Neural cell (in vitro differentiated cells): ENCODE results near the gene PLEKHA7. TPM values are rescaled to one million over a fixed set of nuclear protein-coding genes. Genes with fewer than 3 reads are reported as not detected.

Experiments
- H2AFZ ChIP-seq: fragments of 200-600, 300-800 bp; sonication (generic), shearing (Covaris generic); 2 replicates; pipeline ENCODE4 v1.6.0; 2014; ENCODE audit warnings: low read depth, mild to moderate bottlenecking, antibody characterized with exemption, low read length, moderate library complexity
- H3F3A ChIP-seq: fragments of 200-600 bp; shearing (Covaris generic); 2 replicates; pipeline ENCODE4 v1.6.1; 2016; ENCODE audit warnings: mild to moderate bottlenecking, moderate library complexity, mixed read lengths, antibody characterized with exemption, low read length; ENCODE audit not compliant: insufficient read depth, poor library complexity, severe bottlenecking
- H3K27ac ChIP-seq: fragments of 200-600, 300-800 bp; sonication (generic), shearing (Covaris generic); 2 replicates; pipeline ENCODE4 v1.5.1; 2014; ENCODE audit warnings: mild to moderate bottlenecking, low read length, moderate library complexity
- H3K27me3 ChIP-seq: fragments of 300-800, 200-600 bp; sonication (generic), shearing (Covaris generic); 2 replicates; pipeline ENCODE4 v1.6.0; 2014; ENCODE audit warnings: mild to moderate bottlenecking, low read depth, low read length, moderate library complexity; ENCODE audit not compliant: insufficient read depth
- H3K36me3 ChIP-seq: fragments of 300-800, 200-600 bp; sonication (generic), shearing (Covaris generic); 2 replicates; pipeline ENCODE4 v1.5.1; 2014; ENCODE audit warnings: mild to moderate bottlenecking, antibody characterized with exemption, low read length, moderate library complexity; ENCODE audit not compliant: insufficient read depth
- H3K4me2 ChIP-seq: fragments of 300-800, 200-600 bp; sonication (generic), shearing (Covaris generic); 2 replicates; pipeline ENCODE4 v1.6.0; 2014; ENCODE audit warnings: mild to moderate bottlenecking, low read length
- H3K4me3 ChIP-seq: fragments of 300-800, 200-600 bp; sonication (generic), shearing (Covaris generic); 2 replicates; pipeline ENCODE4 v1.5.1; 2014; ENCODE audit warnings: mild to moderate bottlenecking, low read length, moderate library complexity
- H3K79me2 ChIP-seq: fragments of 200-600 bp; shearing (Covaris generic); replicated peaks from 2 replicates; pipeline ENCODE4 v1.6.0; 2014; ENCODE audit warnings: mild to moderate bottlenecking, low read length, moderate library complexity; ENCODE audit not compliant: insufficient read depth
- H3K9ac ChIP-seq: fragments of 300-800, 200-600 bp; sonication (generic), shearing (Covaris generic); 2 replicates; pipeline ENCODE4 v1.6.1; 2016; ENCODE audit warnings: mild to moderate bottlenecking, low read length, mixed read lengths
- H3K9me2 ChIP-seq: fragments of 200-600 bp; shearing (Covaris generic); 2 replicates; pipeline ENCODE4 v1.6.1; 2016; ENCODE audit warnings: mild to moderate bottlenecking, low read length, mixed read lengths; ENCODE audit not compliant: insufficient read depth
- H3K9me3 ChIP-seq: fragments of 200-600, 300-800 bp; sonication (generic), shearing (Covaris generic); 2 replicates; pipeline ENCODE4 v1.6.1; 2016; ENCODE audit warnings: mild to moderate bottlenecking, mixed run types, low read length, moderate library complexity, mixed read lengths
- H4K20me1 ChIP-seq: fragments of 200-600 bp; shearing (Covaris generic); 2 replicates; pipeline ENCODE4 v1.6.1; 2016; ENCODE audit warnings: mild to moderate bottlenecking, mixed run types; ENCODE audit not compliant: insufficient read depth
- EP300 ChIP-seq: fragments of 450-650 bp; conservative IDR thresholded peaks from 2 replicates; pipeline ENCODE4 v1.6.1; 2014; ENCODE audit warnings: antibody characterized with exemption, mild to moderate bottlenecking, moderate library complexity; ENCODE audit not compliant: poor library complexity, severe bottlenecking
- EZH2 ChIP-seq: fragments of 200-600, 300-800 bp; shearing (Covaris generic), sonication (generic); IDR thresholded peaks from 2 replicates; pipeline ENCODE4 v1.6.1; 2014; ENCODE audit warnings: antibody characterized with exemption, low read length, borderline replicate concordance, mild to moderate bottlenecking; ENCODE audit not compliant: insufficient read depth, poor library complexity, severe bottlenecking
- MXI1 ChIP-seq: fragments of 450-650 bp; conservative IDR thresholded peaks from 2 replicates; pipeline ENCODE4 v1.6.1; 2014; ENCODE audit warnings: antibody characterized with exemption, mild to moderate bottlenecking; ENCODE audit not compliant: poor library complexity, severe bottlenecking
- POLR2AphosphoS5 ChIP-seq: IDR thresholded peaks from 2 replicates; pipeline ENCODE4 v1.6.1; 2012
- RAD21 ChIP-seq: fragments of 450-650 bp; conservative IDR thresholded peaks from 2 replicates; pipeline ENCODE4 v1.6.1; 2014; ENCODE audit warnings: antibody characterized with exemption, mild to moderate bottlenecking, moderate library complexity
- SMC3 ChIP-seq: fragments of 450-650 bp; conservative IDR thresholded peaks from 2 replicates; pipeline ENCODE4 v1.6.1; 2014; ENCODE audit warnings: antibody characterized with exemption, mild to moderate bottlenecking, moderate library complexity; ENCODE audit not compliant: poor library complexity
- TAF1 ChIP-seq: IDR thresholded peaks from 2 replicates; pipeline ENCODE4 v1.6.1; 2012; ENCODE audit warnings: low read depth
- polyA plus RNA-seq: library from polyadenylated mRNA; depleted of rRNA; stranded (reverse); fragments of >200 nt; gene quantifications from 2 replicates; pipeline ENCODE4 v1.2.3, GENCODE V29; 2014
- TF ChIP-seq, protein P1 (sequence below): IDR thresholded peaks from 2 replicates; pipeline ENCODE4 v1.6.1; 2012; ENCODE audit warnings: borderline replicate concordance
- TF ChIP-seq, protein P2 (sequence below): fragments of 450-650 bp; IDR thresholded peaks from 2 replicates; pipeline ENCODE4 v1.5.1; 2014; ENCODE audit warnings: antibody characterized with exemption, mild to moderate bottlenecking, moderate library complexity; ENCODE audit not compliant: poor library complexity, severe bottlenecking

Gene PLEKHA7
- polyA plus RNA-seq, 1 donor from 2014 or later = 45.7 TPM

DNA sequence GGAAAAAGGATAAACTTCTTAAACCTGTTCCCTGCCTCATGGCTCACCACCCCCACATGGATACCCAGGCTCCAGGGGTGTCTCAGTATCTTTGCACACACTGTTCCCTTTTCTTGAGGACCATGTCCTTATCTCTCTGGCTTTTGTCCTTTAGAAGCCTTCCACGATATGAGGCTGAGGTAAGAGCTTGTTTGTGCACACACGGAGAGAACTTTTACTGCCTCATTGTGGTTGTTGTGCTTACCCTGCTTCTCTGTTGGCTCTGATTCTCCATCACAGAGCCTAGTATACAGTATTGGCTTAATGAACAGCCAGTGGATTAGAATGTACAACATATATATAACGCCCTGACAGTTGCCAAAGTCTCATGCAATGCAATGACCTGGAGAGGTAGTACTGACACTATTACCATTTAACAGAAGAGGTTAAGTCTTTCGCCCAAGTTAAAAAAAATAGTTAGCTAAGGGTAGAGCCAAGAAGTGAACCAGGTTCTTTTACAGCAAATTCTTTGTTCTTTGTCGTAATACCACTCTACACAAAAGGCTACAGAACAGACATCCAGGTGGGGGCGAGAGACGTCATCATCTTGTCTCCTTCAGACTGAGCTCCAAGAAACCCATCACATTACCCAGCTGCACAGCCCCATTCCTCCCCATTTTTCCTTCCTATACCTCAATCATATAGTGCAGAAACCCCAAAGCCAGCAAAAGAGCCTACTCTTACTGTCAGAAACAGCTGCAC is 117.3 kb downstream of the PLEKHA7 start:
- TF ChIP-seq, protein P1, sequence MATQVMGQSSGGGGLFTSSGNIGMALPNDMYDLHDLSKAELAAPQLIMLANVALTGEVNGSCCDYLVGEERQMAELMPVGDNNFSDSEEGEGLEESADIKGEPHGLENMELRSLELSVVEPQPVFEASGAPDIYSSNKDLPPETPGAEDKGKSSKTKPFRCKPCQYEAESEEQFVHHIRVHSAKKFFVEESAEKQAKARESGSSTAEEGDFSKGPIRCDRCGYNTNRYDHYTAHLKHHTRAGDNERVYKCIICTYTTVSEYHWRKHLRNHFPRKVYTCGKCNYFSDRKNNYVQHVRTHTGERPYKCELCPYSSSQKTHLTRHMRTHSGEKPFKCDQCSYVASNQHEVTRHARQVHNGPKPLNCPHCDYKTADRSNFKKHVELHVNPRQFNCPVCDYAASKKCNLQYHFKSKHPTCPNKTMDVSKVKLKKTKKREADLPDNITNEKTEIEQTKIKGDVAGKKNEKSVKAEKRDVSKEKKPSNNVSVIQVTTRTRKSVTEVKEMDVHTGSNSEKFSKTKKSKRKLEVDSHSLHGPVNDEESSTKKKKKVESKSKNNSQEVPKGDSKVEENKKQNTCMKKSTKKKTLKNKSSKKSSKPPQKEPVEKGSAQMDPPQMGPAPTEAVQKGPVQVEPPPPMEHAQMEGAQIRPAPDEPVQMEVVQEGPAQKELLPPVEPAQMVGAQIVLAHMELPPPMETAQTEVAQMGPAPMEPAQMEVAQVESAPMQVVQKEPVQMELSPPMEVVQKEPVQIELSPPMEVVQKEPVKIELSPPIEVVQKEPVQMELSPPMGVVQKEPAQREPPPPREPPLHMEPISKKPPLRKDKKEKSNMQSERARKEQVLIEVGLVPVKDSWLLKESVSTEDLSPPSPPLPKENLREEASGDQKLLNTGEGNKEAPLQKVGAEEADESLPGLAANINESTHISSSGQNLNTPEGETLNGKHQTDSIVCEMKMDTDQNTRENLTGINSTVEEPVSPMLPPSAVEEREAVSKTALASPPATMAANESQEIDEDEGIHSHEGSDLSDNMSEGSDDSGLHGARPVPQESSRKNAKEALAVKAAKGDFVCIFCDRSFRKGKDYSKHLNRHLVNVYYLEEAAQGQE = no peak
- no peak for TF ChIP-seq TAF1
- TF ChIP-seq POLR2AphosphoS5 = no peak
- TF ChIP-seq, protein P2, sequence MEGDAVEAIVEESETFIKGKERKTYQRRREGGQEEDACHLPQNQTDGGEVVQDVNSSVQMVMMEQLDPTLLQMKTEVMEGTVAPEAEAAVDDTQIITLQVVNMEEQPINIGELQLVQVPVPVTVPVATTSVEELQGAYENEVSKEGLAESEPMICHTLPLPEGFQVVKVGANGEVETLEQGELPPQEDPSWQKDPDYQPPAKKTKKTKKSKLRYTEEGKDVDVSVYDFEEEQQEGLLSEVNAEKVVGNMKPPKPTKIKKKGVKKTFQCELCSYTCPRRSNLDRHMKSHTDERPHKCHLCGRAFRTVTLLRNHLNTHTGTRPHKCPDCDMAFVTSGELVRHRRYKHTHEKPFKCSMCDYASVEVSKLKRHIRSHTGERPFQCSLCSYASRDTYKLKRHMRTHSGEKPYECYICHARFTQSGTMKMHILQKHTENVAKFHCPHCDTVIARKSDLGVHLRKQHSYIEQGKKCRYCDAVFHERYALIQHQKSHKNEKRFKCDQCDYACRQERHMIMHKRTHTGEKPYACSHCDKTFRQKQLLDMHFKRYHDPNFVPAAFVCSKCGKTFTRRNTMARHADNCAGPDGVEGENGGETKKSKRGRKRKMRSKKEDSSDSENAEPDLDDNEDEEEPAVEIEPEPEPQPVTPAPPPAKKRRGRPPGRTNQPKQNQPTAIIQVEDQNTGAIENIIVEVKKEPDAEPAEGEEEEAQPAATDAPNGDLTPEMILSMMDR = no peak
- no peak for TF ChIP-seq MXI1
- no peak for TF ChIP-seq RAD21
- TF ChIP-seq EP300 = no peak
- no peak for TF ChIP-seq SMC3
- no peak for TF ChIP-seq EZH2
- Histone ChIP-seq H3K9me3 (no peaks in the 10 kb centered on the region), H3F3A (peaks cover 29% of the 10 kb centered on the region), H3K4me2 (peak overlapping the region; percentile 94), H3K27me3 (no peaks in the 10 kb centered on the region), H2AFZ (peak overlapping the region; percentile 9), H4K20me1 (no peaks in the 10 kb centered on the region), H3K79me2 (peaks cover 39% of the 10 kb centered on the region), H3K27ac (peak overlapping the region; percentile 100), H3K4me3 (peak overlapping the region; percentile 58), H3K9me2 (no peaks in the 10 kb centered on the region), H3K9ac (peak overlapping the region; percentile 84), H3K36me3 (no peaks in the 10 kb centered on the region)

DNA sequence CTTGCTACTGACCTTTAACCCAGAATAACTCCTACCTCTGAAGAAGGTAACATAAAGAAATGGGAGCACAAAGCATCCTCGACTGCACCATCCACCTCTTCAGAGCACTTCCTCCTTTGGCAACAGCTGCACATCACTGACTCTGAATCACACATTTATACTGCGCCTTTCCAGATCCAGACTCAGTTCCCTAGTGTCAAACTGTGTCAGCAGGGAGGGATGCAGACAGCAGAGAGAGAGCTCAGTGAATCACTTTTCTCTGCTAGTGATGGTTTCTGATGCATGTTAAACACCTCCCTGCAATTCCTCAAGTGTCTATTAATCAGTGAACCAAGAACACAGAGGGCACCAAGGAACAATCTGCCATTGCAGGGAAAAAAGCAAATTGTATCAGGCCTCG is 118.9 kb downstream of the PLEKHA7 start:
- no peaks in the 10 kb centered on the region for H4K20me1 ChIP-seq
- H3K27me3 ChIP-seq = no peaks in the 10 kb centered on the region
- no peaks in the 10 kb centered on the region for H3K36me3 ChIP-seq
- peak overlapping the region; percentile 58 for H3K4me3 ChIP-seq
- peak overlapping the region; percentile 84 for H3K9ac ChIP-seq
- H3K27ac ChIP-seq = peak overlapping the region; percentile 100
- H3K9me2 ChIP-seq = no peaks in the 10 kb centered on the region
- TF ChIP-seq EZH2 (no peak), EP300 (peak; percentile 31), MXI1 (no peak), POLR2AphosphoS5 (peak; percentile 43), SMC3 (peak; percentile 22), TAF1 (no peak), RAD21 (no peak)
- TF ChIP-seq, protein P2 = no peak
- TF ChIP-seq, protein P1 = no peak
- peak overlapping the region; percentile 94 for H3K4me2 ChIP-seq
- peaks cover 34% of the 10 kb centered on the region for H3K79me2 ChIP-seq
- peaks cover 29% of the 10 kb centered on the region for H3F3A ChIP-seq
- H2AFZ ChIP-seq = no peak overlapping the region
- H3K9me3 ChIP-seq = no peaks in the 10 kb centered on the region
